ENCODE data around the gene FIZ1. TPM values are rescaled to one million over a fixed set of nuclear protein-coding genes. Genes with fewer than 3 reads are reported as not detected.

The FIZ1 gene
- total RNA-seq, 1 donor from 2014 or later, result 19.1 TPM

GRCh38 chr19:55613930-55614710 is 14.8 kb upstream of the FIZ1 start:
- no peaks in the 10 kb centered on the region for H3K9me3 Mint-ChIP-seq (ENCODE audit: unreplicated experiment)
- no peaks in the 10 kb centered on the region for H3K27me3 Mint-ChIP-seq (ENCODE audit: unreplicated experiment)
- H3K4me3 Mint-ChIP-seq (ENCODE audit: unreplicated experiment), result no peak overlapping the region
- TF ChIP-seq CTCF (IDR thresholded peaks at IDR 0.05), result no peak
- no peak for DNase-seq (ENCODE audit: extremely low spot score, unreplicated experiment)
- H3K27ac Mint-ChIP-seq (ENCODE audit: unreplicated experiment), result no peak overlapping the region
- H3K4me1 Mint-ChIP-seq (ENCODE audit: unreplicated experiment), result no peaks in the 10 kb centered on the region
- peaks cover 17% of the 10 kb centered on the region for H3K36me3 Mint-ChIP-seq (ENCODE audit: unreplicated experiment)

DNA sequence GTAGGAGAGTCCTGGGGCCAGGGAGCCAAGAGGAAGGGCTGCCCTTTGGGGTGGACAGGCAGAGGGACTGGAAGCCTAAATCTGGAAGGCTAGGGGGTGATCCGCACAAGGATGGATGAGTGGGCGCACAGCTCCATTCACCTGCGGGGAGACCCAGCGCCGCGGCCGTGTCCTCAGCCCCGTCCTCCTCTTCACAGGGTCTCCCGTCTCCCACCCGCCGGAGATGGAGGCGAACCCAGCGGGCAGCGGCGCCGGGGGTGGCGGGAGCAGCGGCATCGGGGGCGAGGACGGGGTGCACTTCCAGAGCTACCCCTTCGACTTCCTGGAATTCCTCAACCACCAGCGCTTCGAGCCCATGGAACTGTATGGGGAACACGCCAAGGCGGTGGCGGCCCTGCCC is 14.1 kb upstream of the FIZ1 start:
- TF ChIP-seq CTCF (IDR thresholded peaks at IDR 0.05), result no peak

DNA sequence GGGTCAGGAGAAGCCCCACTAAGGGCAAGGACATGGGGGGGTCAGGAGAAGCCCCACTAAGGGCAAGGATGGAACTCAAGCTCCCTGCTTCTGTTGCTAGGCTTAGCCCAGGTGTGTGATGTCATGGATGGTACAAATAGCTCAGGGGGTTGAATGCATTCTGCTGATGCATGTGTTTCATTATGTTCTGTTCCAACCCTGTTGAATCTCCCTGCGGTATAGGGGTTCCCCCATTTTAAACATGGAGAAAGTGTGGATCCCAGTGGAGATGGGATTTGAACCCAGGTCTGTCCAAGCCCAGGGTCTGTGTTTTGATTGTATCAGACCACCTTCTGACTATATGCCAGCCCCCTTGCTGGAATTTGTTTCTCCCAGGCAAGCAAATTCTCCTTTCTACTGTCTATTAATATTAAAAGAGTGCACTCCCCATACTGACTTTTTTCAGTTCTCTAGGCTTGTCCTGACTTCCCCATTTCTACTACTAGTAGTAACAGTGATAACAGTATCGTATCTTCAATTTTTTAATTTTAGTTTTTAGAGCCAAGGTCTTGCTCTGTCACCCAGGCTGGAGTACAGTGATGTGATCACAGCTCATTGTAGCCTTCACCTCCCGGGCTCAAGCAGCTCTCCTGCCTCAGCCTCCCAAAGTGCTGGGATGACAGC is 12.8 kb upstream of the FIZ1 start:
- peaks cover 9% of the 10 kb centered on the region for H3K4me1 Mint-ChIP-seq (ENCODE audit: unreplicated experiment)
- TF ChIP-seq CTCF (IDR thresholded peaks at IDR 0.05), result no peak
- peaks cover 11% of the 10 kb centered on the region for H3K36me3 Mint-ChIP-seq (ENCODE audit: unreplicated experiment)
- no peak overlapping the region for H3K4me3 Mint-ChIP-seq (ENCODE audit: unreplicated experiment)
- DNase-seq (ENCODE audit: extremely low spot score, unreplicated experiment), result no peak
- no peaks in the 10 kb centered on the region for H3K27me3 Mint-ChIP-seq (ENCODE audit: unreplicated experiment)
- no peaks in the 10 kb centered on the region for H3K9me3 Mint-ChIP-seq (ENCODE audit: unreplicated experiment)
- H3K27ac Mint-ChIP-seq (ENCODE audit: unreplicated experiment), result no peak overlapping the region

More for the DNA sequence above, 14.1 kb upstream of the FIZ1 start:
- H3K9me3 Mint-ChIP-seq (ENCODE audit: unreplicated experiment), result no peaks in the 10 kb centered on the region
- no peak overlapping the region for H3K4me3 Mint-ChIP-seq (ENCODE audit: unreplicated experiment)
- DNase-seq (ENCODE audit: extremely low spot score, unreplicated experiment), result no peak
- H3K27me3 Mint-ChIP-seq (ENCODE audit: unreplicated experiment), result no peaks in the 10 kb centered on the region
- no peak overlapping the region for H3K27ac Mint-ChIP-seq (ENCODE audit: unreplicated experiment)
- peaks cover 18% of the 10 kb centered on the region for H3K36me3 Mint-ChIP-seq (ENCODE audit: unreplicated experiment)
- no peaks in the 10 kb centered on the region for H3K4me1 Mint-ChIP-seq (ENCODE audit: unreplicated experiment)

- DNase-seq (ENCODE audit: extremely low spot score, unreplicated experiment), result no peak
- Mint-ChIP-seq H3K4me1 (ENCODE audit: unreplicated experiment) (peaks cover 16% of the 10 kb centered on the region), H3K4me3 (ENCODE audit: unreplicated experiment) (no peak overlapping the region), H3K9me3 (ENCODE audit: unreplicated experiment) (no peaks in the 10 kb centered on the region), H3K36me3 (ENCODE audit: unreplicated experiment) (peaks cover 9% of the 10 kb centered on the region), H3K27ac (ENCODE audit: unreplicated experiment) (no peak overlapping the region), H3K27me3 (ENCODE audit: unreplicated experiment) (no peaks in the 10 kb centered on the region)
- no peak for TF ChIP-seq CTCF (IDR thresholded peaks at IDR 0.05)
These were observed 12.1 kb upstream of the FIZ1 start for GRCh38 chr19:55611300-55611982.

- H3K9me3 Mint-ChIP-seq (ENCODE audit: unreplicated experiment), result no peaks in the 10 kb centered on the region
- no peak overlapping the region for H3K4me3 Mint-ChIP-seq (ENCODE audit: unreplicated experiment)
- H3K36me3 Mint-ChIP-seq (ENCODE audit: unreplicated experiment), result peaks cover 9% of the 10 kb centered on the region
- H3K4me1 Mint-ChIP-seq (ENCODE audit: unreplicated experiment), result peaks cover 26% of the 10 kb centered on the region
- TF ChIP-seq CTCF (IDR thresholded peaks at IDR 0.05), result no peak
- no peak overlapping the region for H3K27ac Mint-ChIP-seq (ENCODE audit: unreplicated experiment)
- DNase-seq (ENCODE audit: extremely low spot score, unreplicated experiment), result no peak
- no peaks in the 10 kb centered on the region for H3K27me3 Mint-ChIP-seq (ENCODE audit: unreplicated experiment)
These were observed 10.0 kb upstream of the FIZ1 start for GRCh38 chr19:55609326-55609725.
